DND-41 (cell line): ENCODE data around the gene INTS1.

Experiments used
- EZH2 ChIP-seq: IDR thresholded peaks from 3 replicates; pipeline ENCODE4 v1.6.1; 2012; ENCODE audit warnings: borderline replicate concordance, low read depth, mild to moderate bottlenecking, moderate library complexity, low read length, inconsistent platforms; ENCODE audit not compliant: severe bottlenecking
- TF ChIP-seq, protein P1 (sequence below): IDR thresholded peaks from 2 replicates; pipeline ENCODE4 v1.5.1; 2012; ENCODE audit warnings: borderline replicate concordance, low read length, moderate library complexity, mild to moderate bottlenecking; ENCODE audit not compliant: poor library complexity, severe bottlenecking; ENCODE audit errors: extremely low read depth

DNA sequence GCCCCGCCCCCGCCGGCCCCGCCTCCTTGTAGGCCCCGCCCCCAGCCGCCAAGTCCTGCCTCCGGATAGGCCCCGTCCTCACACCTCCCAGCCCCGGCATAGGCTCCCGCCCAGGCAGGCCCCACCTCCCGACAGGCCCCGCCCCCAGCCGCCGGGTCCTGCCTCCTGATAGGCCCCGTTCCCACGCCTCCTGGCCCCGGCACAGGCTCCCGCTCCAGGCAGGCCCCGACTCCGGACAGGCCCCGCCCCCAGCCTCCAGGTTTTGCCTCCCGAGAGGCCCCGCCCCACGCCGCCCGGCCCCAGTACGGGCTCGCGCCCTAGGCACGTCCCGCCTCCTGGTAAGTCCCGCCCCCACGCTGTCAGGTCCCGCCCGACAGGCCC is 44.7 kb downstream of the INTS1 start:
- TF ChIP-seq, protein P1, sequence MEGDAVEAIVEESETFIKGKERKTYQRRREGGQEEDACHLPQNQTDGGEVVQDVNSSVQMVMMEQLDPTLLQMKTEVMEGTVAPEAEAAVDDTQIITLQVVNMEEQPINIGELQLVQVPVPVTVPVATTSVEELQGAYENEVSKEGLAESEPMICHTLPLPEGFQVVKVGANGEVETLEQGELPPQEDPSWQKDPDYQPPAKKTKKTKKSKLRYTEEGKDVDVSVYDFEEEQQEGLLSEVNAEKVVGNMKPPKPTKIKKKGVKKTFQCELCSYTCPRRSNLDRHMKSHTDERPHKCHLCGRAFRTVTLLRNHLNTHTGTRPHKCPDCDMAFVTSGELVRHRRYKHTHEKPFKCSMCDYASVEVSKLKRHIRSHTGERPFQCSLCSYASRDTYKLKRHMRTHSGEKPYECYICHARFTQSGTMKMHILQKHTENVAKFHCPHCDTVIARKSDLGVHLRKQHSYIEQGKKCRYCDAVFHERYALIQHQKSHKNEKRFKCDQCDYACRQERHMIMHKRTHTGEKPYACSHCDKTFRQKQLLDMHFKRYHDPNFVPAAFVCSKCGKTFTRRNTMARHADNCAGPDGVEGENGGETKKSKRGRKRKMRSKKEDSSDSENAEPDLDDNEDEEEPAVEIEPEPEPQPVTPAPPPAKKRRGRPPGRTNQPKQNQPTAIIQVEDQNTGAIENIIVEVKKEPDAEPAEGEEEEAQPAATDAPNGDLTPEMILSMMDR = no peak
- no peak for TF ChIP-seq EZH2
